ENCODE data around the gene ZNF19. TPM values are rescaled to one million over a fixed set of nuclear protein-coding genes. Genes with fewer than 3 reads are reported as not detected.

Gene ZNF19
- 3.2 TPM for polyA plus RNA-seq (2013, experiment 1 of 2)
- polyA plus RNA-seq (2013, experiment 2 of 2), result 3.5 TPM

DNA sequence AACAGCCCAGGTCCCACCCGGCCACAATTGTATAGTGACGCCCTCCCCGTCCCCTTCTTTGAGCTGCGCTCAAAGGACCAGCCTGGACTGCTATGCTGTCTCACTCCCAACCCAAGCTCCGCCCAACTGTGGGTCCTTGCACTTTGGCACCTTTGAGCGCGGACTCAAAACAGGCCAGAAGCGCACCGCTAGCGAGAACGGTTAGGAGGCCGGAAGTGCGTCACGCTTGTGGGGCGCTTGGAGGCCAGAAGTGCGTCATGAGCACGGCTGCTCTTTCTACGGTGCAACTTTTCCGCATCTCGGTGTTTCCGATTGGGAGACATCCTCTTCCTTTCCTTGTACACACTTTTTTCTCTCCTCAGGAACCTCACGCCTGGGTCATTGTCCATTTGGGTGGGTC is at the start of gene ZNF19:
Gene ZNF19, minus strand, starts transcription at position 203 of the 400 bp plus-strand sequence. CDS start 7,210 bp downstream, outside the sequence.
- Histone ChIP-seq H3K27ac (ENCODE audit: low read depth, low read length, severe bottlenecking) (no peak within 1 kb of the TSS), H3K4me1 (ENCODE audit: control insufficient read depth, insufficient read depth, low read length, poor library complexity, severe bottlenecking) (no peaks in the 10 kb centered on the region), H3K4me3 (ENCODE audit: extremely low read depth, insufficient read depth, low read length, poor library complexity, severe bottlenecking) (no peak within 1 kb of the TSS), H3K36me3 (ENCODE audit: control insufficient read depth, insufficient read depth, low read length) (no peaks in the 10 kb centered on the region), H3K9me3 (ENCODE audit: control insufficient read depth, low read length) (no peaks in the 10 kb centered on the region)
- 91 to 93% methylated on average over 15 to 19 of the region's 22 CpGs for WGBS, 2 experiments (ENCODE audit: insufficient coverage in 2 of 2)

DNA sequence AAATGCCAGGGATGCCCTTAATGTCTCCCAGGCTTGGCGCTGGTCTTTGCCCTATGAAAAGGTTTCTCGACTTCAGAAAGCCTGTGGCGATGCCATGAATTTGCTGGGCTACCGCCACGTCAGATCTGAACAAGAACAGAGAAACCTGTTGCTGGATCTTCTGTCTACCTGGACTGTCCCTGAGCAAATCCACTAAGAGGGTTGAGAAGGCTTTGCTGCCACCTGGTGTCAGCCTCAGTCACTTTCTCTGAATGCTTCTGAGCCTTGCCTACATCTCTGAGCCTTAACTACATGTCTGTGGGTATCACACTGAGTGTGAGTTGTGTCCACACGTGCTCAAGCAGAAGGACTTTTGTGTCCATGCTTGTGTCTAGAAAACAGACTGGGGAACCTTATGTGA is 48.5 kb upstream of the ZNF19 start:
- Histone ChIP-seq H3K4me1 (ENCODE audit: control insufficient read depth, insufficient read depth, low read length, poor library complexity, severe bottlenecking) (no peaks in the 10 kb centered on the region), H3K27ac (ENCODE audit: low read depth, low read length, severe bottlenecking) (no peak overlapping the region), H3K9me3 (ENCODE audit: control insufficient read depth, low read length) (no peaks in the 10 kb centered on the region), H3K36me3 (ENCODE audit: control insufficient read depth, insufficient read depth, low read length) (no peaks in the 10 kb centered on the region), H3K4me3 (ENCODE audit: extremely low read depth, insufficient read depth, low read length, poor library complexity, severe bottlenecking) (no peak overlapping the region)
- WGBS, 2 experiments (ENCODE audit: insufficient coverage in 2 of 2), result 49 to 64% methylated on average over 6 of the region's 6 CpGs

DNA sequence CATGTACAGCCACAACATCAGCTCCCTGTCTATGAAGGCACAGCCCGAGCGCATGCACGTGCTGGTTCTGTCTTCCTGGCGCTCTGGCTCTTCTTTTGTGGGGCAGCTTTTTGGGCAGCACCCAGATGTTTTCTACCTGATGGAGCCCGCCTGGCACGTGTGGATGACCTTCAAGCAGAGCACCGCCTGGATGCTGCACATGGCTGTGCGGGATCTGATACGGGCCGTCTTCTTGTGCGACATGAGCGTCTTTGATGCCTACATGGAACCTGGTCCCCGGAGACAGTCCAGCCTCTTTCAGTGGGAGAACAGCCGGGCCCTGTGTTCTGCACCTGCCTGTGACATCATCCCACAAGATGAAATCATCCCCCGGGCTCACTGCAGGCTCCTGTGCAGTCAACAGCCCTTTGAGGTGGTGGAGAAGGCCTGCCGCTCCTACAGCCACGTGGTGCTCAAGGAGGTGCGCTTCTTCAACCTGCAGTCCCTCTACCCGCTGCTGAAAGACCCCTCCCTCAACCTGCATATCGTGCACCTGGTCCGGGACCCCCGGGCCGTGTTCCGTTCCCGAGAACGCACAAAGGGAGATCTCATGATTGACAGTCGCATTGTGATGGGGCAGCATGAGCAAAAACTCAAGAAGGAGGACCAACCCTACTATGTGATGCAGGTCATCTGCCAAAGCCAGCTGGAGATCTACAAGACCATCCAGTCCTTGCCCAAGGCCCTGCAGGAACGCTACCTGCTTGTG is 47.8 kb upstream of the ZNF19 start:
- no peak overlapping the region for H3K27ac ChIP-seq (ENCODE audit: low read depth, low read length, severe bottlenecking)

DNA sequence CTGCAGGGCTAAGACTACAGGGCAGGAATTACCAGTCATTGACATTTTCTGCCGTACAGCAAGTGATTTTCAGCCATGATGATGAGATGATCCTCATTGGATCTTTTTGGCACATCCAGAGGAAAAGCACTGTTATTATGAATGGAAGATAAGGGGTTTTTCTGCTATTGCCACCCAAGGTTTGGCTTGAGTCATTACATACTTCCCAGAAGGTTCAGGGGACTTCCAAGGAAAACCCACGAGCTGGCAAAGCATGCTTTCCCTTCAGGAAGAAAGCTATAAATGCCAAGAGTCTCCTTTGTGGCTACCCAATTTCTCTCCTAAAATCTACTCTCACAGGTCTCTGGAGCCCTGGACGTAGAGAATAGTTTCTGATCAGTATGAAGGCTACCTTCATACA is 43.2 kb upstream of the ZNF19 start:
- Histone ChIP-seq H3K9me3 (ENCODE audit: control insufficient read depth, low read length) (no peaks in the 10 kb centered on the region), H3K4me3 (ENCODE audit: extremely low read depth, insufficient read depth, low read length, poor library complexity, severe bottlenecking) (no peak overlapping the region), H3K4me1 (ENCODE audit: control insufficient read depth, insufficient read depth, low read length, poor library complexity, severe bottlenecking) (no peaks in the 10 kb centered on the region), H3K36me3 (ENCODE audit: control insufficient read depth, insufficient read depth, low read length) (no peaks in the 10 kb centered on the region), H3K27ac (ENCODE audit: low read depth, low read length, severe bottlenecking) (no peak overlapping the region)
- WGBS, 2 experiments (ENCODE audit: insufficient coverage in 2 of 2), result 79 to 94% methylated on average over 2 of the region's 3 CpGs

More for the DNA sequence above, 47.8 kb upstream of the ZNF19 start:
- Histone ChIP-seq H3K4me1 (ENCODE audit: control insufficient read depth, insufficient read depth, low read length, poor library complexity, severe bottlenecking) (no peaks in the 10 kb centered on the region), H3K4me3 (ENCODE audit: extremely low read depth, insufficient read depth, low read length, poor library complexity, severe bottlenecking) (no peak overlapping the region), H3K36me3 (ENCODE audit: control insufficient read depth, insufficient read depth, low read length) (no peaks in the 10 kb centered on the region), H3K9me3 (ENCODE audit: control insufficient read depth, low read length) (no peaks in the 10 kb centered on the region)
- 93% methylated on average over 28 of the region's 28 CpGs for WGBS, 2 experiments (ENCODE audit: insufficient coverage in 2 of 2)

DNA sequence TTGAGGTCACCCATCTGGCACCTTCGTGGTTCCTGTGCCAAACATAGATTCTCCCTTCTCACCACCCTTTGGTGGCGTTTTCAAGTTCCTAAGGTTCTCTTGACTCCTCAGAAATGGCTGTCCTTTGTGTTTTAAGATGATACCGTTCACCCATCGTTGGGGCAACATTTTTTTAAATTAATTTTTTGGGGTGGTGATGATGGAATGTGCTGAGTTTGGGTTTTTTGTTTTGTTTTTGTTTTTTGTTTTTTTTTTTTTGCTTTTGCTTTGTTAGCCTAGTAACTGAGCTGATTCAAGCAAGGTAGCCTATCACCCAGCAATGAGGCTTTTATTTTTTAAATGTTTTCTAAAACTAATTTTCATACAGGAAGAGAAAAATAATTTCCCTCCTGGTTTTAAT is 39.7 kb upstream of the ZNF19 start:
- no peaks in the 10 kb centered on the region for H3K9me3 ChIP-seq (ENCODE audit: control insufficient read depth, low read length)

DNA sequence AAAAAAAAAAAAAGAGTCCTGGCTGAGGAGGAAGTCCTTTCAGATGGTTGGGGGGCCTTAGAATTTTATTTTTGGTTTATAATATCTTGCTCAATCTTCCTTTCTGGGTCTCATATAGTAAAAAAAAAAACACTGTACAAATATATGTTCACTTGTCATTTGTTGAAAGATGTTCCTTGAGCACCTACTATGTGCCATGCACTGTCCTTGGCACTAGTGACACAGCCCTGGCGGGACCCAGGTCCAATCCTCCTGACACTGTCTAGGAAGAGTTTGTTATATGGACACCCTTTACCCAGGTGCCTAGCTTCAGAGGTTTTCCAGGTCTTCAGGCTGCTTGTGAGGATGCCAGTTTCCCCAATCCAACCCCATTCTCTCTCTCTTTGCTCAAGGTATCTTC is 39.1 kb upstream of the ZNF19 start:
- 89 to 100% methylated on average over 1 of the region's 1 CpG for WGBS, 2 experiments (ENCODE audit: insufficient coverage in 2 of 2)
- Histone ChIP-seq H3K9me3 (ENCODE audit: control insufficient read depth, low read length) (no peaks in the 10 kb centered on the region), H3K4me1 (ENCODE audit: control insufficient read depth, insufficient read depth, low read length, poor library complexity, severe bottlenecking) (peaks cover 21% of the 10 kb centered on the region), H3K27ac (ENCODE audit: low read depth, low read length, severe bottlenecking) (no peak overlapping the region), H3K36me3 (ENCODE audit: control insufficient read depth, insufficient read depth, low read length) (no peaks in the 10 kb centered on the region), H3K4me3 (ENCODE audit: extremely low read depth, insufficient read depth, low read length, poor library complexity, severe bottlenecking) (no peak overlapping the region)

More for the DNA sequence above, 39.7 kb upstream of the ZNF19 start:
- no peaks in the 10 kb centered on the region for H3K36me3 ChIP-seq (ENCODE audit: control insufficient read depth, insufficient read depth, low read length)
- H3K27ac ChIP-seq (ENCODE audit: low read depth, low read length, severe bottlenecking), result no peak overlapping the region
- no peak overlapping the region for H3K4me3 ChIP-seq (ENCODE audit: extremely low read depth, insufficient read depth, low read length, poor library complexity, severe bottlenecking)
- 87 to 100% methylated on average over 3 to 4 of the region's 4 CpGs for WGBS, 2 experiments (ENCODE audit: insufficient coverage in 2 of 2)
- H3K4me1 ChIP-seq (ENCODE audit: control insufficient read depth, insufficient read depth, low read length, poor library complexity, severe bottlenecking), result peaks cover 21% of the 10 kb centered on the region

DNA sequence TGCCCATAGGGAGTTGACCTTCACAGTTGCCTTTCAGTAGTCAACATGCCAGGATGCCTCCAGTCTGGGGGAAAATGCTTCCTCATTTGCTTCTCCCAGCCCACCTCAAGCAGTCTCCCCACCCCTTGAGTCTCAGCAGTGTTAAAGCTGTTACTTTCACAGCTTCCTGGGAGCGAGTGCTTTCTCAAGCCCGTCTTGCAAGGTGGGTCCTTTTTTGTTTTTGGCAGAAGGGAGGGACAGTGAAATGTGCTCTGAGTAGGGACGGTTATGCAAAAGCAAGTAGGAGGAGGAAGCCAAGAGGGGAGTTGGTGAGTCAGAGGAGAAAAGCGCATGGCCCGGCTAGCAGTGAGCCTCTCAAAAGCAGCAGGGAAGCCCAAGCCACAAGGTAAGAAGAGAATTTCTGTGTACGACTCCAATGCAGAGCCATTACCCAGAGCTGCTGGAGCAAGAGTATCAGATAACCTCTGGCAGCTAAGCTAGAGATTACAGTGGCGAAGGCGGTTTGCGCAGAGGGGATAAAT is 37.0 kb upstream of the ZNF19 start, which contains the start of gene CHST4:
Gene CHST4, plus strand, starts transcription at position 316 of the 521 bp plus-strand sequence. CDS start 10,252 bp downstream, outside the sequence.
- peak within 1 kb of the TSS; percentile 43 for H3K27ac ChIP-seq (ENCODE audit: low read depth, low read length, severe bottlenecking)
- no peak within 1 kb of the TSS for H3K4me3 ChIP-seq (ENCODE audit: extremely low read depth, insufficient read depth, low read length, poor library complexity, severe bottlenecking)
- no peaks in the 10 kb centered on the region for H3K9me3 ChIP-seq (ENCODE audit: control insufficient read depth, low read length)
- WGBS, 2 experiments (ENCODE audit: insufficient coverage in 2 of 2), result 0 to 1% methylated on average over 5 to 9 of the region's 9 CpGs
- H3K4me1 ChIP-seq (ENCODE audit: control insufficient read depth, insufficient read depth, low read length, poor library complexity, severe bottlenecking), result peaks cover 21% of the 10 kb centered on the region
- H3K36me3 ChIP-seq (ENCODE audit: control insufficient read depth, insufficient read depth, low read length), result no peaks in the 10 kb centered on the region

DNA sequence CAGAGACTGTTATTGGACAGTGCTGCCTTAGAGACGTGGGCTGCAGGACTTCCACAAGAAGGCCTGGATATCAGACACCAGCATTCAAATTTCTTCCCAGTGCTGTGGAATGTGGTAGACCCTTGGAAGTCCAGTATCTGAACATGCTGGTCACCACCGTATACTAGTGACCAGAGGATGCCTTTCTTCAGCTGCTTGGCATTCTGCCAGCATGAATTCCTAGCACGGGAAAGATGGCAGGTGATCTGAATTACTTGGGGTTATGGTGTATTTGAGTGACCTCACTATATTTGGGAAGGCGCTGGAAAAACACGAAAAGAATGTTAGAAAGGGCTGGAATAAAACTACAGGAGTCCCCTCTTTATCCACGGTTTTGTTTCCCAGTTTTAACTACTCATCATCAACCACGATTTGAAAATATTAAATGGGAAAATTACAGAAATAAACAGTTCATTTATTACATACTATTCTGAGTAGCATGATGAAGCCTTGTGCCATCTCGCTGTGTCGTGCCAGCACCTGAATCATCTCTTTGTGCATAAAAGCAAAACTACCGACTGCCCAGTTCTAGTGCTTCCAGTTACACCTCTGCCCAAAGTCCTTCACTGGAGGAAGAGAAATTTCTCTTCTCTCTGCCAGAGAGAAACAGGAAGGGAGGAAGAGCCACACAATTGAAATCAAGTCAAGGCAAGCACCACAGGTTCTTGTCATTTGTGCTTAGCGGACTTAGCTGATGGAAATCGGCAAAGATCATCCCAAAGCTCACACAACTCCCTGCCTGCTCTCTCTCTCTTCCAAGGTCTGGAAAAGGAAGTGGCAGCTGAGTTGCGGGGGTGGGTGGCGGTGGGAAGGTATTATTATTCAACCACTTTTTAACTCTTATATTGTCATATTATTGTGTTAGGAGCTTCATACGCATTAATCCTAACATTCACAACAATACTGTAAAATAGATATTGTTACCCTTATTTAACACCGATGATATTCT is 35.7 kb upstream of the ZNF19 start:
- H3K9me3 ChIP-seq (ENCODE audit: control insufficient read depth, low read length), result no peaks in the 10 kb centered on the region
- no peak overlapping the region for H3K27ac ChIP-seq (ENCODE audit: low read depth, low read length, severe bottlenecking)
- H3K4me3 ChIP-seq (ENCODE audit: extremely low read depth, insufficient read depth, low read length, poor library complexity, severe bottlenecking), result no peak overlapping the region
- no peaks in the 10 kb centered on the region for H3K36me3 ChIP-seq (ENCODE audit: control insufficient read depth, insufficient read depth, low read length)
- H3K4me1 ChIP-seq (ENCODE audit: control insufficient read depth, insufficient read depth, low read length, poor library complexity, severe bottlenecking), result peaks cover 21% of the 10 kb centered on the region
- 72 to 77% methylated on average over 4 to 6 of the region's 16 CpGs for WGBS, 2 experiments (ENCODE audit: insufficient coverage in 2 of 2)

DNA sequence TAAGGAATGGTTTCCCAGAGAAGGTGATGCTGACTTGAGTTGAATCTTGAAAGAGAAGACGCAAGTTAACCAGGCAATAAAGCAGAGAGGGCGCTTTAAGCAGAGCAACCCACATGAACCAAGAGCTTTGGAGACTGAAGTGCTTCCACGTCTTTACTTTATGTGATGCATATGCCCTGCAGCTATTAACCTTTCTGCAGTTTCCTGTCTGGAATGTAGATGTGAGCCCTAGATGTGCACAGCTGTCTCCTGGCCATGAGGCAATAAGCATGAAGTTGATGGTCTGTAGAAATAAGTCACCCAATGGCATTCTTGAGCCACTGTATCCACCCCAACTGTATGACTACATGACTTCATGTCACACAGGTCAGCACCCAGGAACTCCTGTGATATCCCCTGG is 31.4 kb upstream of the ZNF19 start:
- WGBS, 2 experiments (ENCODE audit: insufficient coverage in 2 of 2), result 76 to 88% methylated on average over 3 of the region's 3 CpGs
- peaks cover 7% of the 10 kb centered on the region for H3K4me1 ChIP-seq (ENCODE audit: control insufficient read depth, insufficient read depth, low read length, poor library complexity, severe bottlenecking)
- H3K4me3 ChIP-seq (ENCODE audit: extremely low read depth, insufficient read depth, low read length, poor library complexity, severe bottlenecking), result no peak overlapping the region
- no peaks in the 10 kb centered on the region for H3K9me3 ChIP-seq (ENCODE audit: control insufficient read depth, low read length)
- H3K36me3 ChIP-seq (ENCODE audit: control insufficient read depth, insufficient read depth, low read length), result no peaks in the 10 kb centered on the region
- H3K27ac ChIP-seq (ENCODE audit: low read depth, low read length, severe bottlenecking), result no peak overlapping the region

DNA sequence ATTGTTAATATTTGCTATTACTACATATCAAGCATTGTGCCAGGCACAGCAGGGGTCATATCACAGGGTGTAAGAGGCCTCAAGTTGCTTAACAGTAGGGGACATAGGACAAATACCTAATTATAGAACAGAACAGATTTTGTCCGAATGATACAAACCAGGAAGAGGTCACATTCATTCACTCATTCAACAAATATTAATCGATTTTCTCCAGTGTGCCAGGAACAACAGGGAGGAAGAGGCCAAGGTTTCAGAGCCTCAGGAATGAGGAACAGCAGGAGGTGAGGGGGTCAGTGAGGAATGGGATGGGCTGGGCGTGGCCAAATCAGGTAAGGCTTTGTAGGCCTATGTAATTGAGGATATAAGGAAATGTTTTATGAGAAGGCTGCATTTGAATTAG is 25.9 kb upstream of the ZNF19 start:
- 63 to 81% methylated on average over 1 to 2 of the region's 3 CpGs for WGBS, 2 experiments (ENCODE audit: insufficient coverage in 2 of 2)
- no peak overlapping the region for H3K27ac ChIP-seq (ENCODE audit: low read depth, low read length, severe bottlenecking)

More for the DNA sequence above, 25.9 kb upstream of the ZNF19 start:
- Histone ChIP-seq H3K9me3 (ENCODE audit: control insufficient read depth, low read length) (peaks cover 3% of the 10 kb centered on the region), H3K4me1 (ENCODE audit: control insufficient read depth, insufficient read depth, low read length, poor library complexity, severe bottlenecking) (no peaks in the 10 kb centered on the region), H3K36me3 (ENCODE audit: control insufficient read depth, insufficient read depth, low read length) (no peaks in the 10 kb centered on the region), H3K4me3 (ENCODE audit: extremely low read depth, insufficient read depth, low read length, poor library complexity, severe bottlenecking) (no peak overlapping the region)
